ENCODE data around the gene CAMTA1. TPM values are rescaled to one million over a fixed set of nuclear protein-coding genes. Genes with fewer than 3 reads are reported as not detected.

Gene CAMTA1
- total and polyA plus RNA-seq, 8 donors: 13.0 to 54.2 (median 23.6) TPM

- intact Hi-C loops (cut with DNase I): no loop called here
- TF ChIP-seq CTCF (IDR thresholded peaks at IDR 0.05): no peak
- 69 to 76% methylated on average over 6 of the region's 6 CpGs for WGBS, 2 donors
- no peaks in the 10 kb centered on the region for H3K9me3 ChIP-seq
- no peak for FAIRE-seq
- DNase-seq: no peak
- no peaks in the 10 kb centered on the region for H3K36me3 ChIP-seq
- no peaks in the 10 kb centered on the region for H3K4me1 ChIP-seq
- H3K4me3 ChIP-seq: no peak overlapping the region
- ATAC-seq: no peak
- no peak overlapping the region for H3K27ac ChIP-seq
- no peaks in the 10 kb centered on the region for H3K27me3 ChIP-seq
These were observed 752.8 kb downstream of the CAMTA1 start for GRCh38 chr1:7538033-7538432.

- H3K9me3 ChIP-seq: no peaks in the 10 kb centered on the region
- H3K27me3 ChIP-seq: no peaks in the 10 kb centered on the region
- no peak for FAIRE-seq
- no peak for DNase-seq
- ATAC-seq: no peak
- H3K4me3 ChIP-seq: no peak overlapping the region
- 74 to 79% methylated on average over 10 of the region's 10 CpGs for WGBS, 2 donors
- H3K4me1 ChIP-seq: no peaks in the 10 kb centered on the region
- no peak for TF ChIP-seq CTCF (IDR thresholded peaks at IDR 0.05)
- no peak overlapping the region for H3K27ac ChIP-seq
- H3K36me3 ChIP-seq: no peaks in the 10 kb centered on the region
- intact Hi-C loops (cut with DNase I): no loop called here
These were observed 753.9 kb downstream of the CAMTA1 start for GRCh38 chr1:7538849-7539768.

- Histone ChIP-seq H3K27me3 (no peaks in the 10 kb centered on the region), H3K4me1 (no peaks in the 10 kb centered on the region), H3K4me3 (no peak overlapping the region), H3K36me3 (no peaks in the 10 kb centered on the region), H3K9me3 (no peaks in the 10 kb centered on the region), H3K27ac (no peak overlapping the region)
- ATAC-seq (peak; percentile 66 to 85 (median 82)), FAIRE-seq (no peak), DNase-seq (peak in 5 of 6 donors; percentile 49 to 78 (median 64))
- WGBS, 2 donors: 34% methylated on average over 7 of the region's 7 CpGs
- peak in 2 of 4 donors; percentile 20 to 25 for TF ChIP-seq CTCF (IDR thresholded peaks at IDR 0.05)
- intact Hi-C loops (cut with DNase I): no loop called here
These were observed 754.5 kb downstream of the CAMTA1 start for GRCh38 chr1:7539769-7540175.

GRCh38 chr1:7540816-7541215 lies 755.6 kb downstream of the CAMTA1 start:
- no peak for FAIRE-seq
- WGBS, 2 donors: 71 to 74% methylated on average over 7 of the region's 7 CpGs
- DNase-seq: no peak
- Histone ChIP-seq H3K4me1 (no peaks in the 10 kb centered on the region), H3K27me3 (no peaks in the 10 kb centered on the region), H3K4me3 (no peak overlapping the region), H3K36me3 (no peaks in the 10 kb centered on the region), H3K27ac (no peak overlapping the region), H3K9me3 (no peaks in the 10 kb centered on the region)
- intact Hi-C loops (cut with DNase I): no loop called here
- ATAC-seq: no peak
- no peak for TF ChIP-seq CTCF (IDR thresholded peaks at IDR 0.05)

- H3K36me3 ChIP-seq: no peaks in the 10 kb centered on the region
- H3K27me3 ChIP-seq: no peaks in the 10 kb centered on the region
- WGBS, 2 donors: 67 to 69% methylated on average over 11 of the region's 11 CpGs
- TF ChIP-seq CTCF (IDR thresholded peaks at IDR 0.05): no peak
- no peak overlapping the region for H3K27ac ChIP-seq
- no peak for ATAC-seq
- DNase-seq: no peak
- H3K4me3 ChIP-seq: no peak overlapping the region
- H3K4me1 ChIP-seq: no peaks in the 10 kb centered on the region
- FAIRE-seq: no peak
- no peaks in the 10 kb centered on the region for H3K9me3 ChIP-seq
- intact Hi-C loops (cut with DNase I): no loop called here
These were observed 756.4 kb downstream of the CAMTA1 start for GRCh38 chr1:7541629-7542028.
